Measurements from ENCODE around the gene VCPKMT. TPM values are rescaled to one million over a fixed set of nuclear protein-coding genes. Genes with fewer than 3 reads are reported as not detected.

VCPKMT gene
- total and polyA plus RNA-seq, 7 donors = 1.8 to 8.2 (median 4.6) TPM

GRCh38 chr14:50092006-50092555, 24.3 kb downstream of the VCPKMT start:
- Histone ChIP-seq H3K9me3 (no peaks in the 10 kb centered on the region), H3K27me3 (ENCODE audit: insufficient read depth in 3 of 3, low read length in 2 of 3) (no peaks in the 10 kb centered on the region), H3K27ac (no peak overlapping the region), H3K4me3 (no peak overlapping the region), H3K4me1 (no peaks in the 10 kb centered on the region), H3K36me3 (ENCODE audit: insufficient read depth in 1 of 2, low read depth in 1 of 2) (peaks cover 0 to 18% of the 10 kb centered on the region in 2 donors)
- intact Hi-C loops (cut with DNase I) = no loop called here
- no peak for DNase-seq
- TF ChIP-seq, protein P1, sequence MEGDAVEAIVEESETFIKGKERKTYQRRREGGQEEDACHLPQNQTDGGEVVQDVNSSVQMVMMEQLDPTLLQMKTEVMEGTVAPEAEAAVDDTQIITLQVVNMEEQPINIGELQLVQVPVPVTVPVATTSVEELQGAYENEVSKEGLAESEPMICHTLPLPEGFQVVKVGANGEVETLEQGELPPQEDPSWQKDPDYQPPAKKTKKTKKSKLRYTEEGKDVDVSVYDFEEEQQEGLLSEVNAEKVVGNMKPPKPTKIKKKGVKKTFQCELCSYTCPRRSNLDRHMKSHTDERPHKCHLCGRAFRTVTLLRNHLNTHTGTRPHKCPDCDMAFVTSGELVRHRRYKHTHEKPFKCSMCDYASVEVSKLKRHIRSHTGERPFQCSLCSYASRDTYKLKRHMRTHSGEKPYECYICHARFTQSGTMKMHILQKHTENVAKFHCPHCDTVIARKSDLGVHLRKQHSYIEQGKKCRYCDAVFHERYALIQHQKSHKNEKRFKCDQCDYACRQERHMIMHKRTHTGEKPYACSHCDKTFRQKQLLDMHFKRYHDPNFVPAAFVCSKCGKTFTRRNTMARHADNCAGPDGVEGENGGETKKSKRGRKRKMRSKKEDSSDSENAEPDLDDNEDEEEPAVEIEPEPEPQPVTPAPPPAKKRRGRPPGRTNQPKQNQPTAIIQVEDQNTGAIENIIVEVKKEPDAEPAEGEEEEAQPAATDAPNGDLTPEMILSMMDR (IDR thresholded peaks at IDR 0.05) = no peak
- WGBS, 3 donors = 89 to 91% (median 91%) methylated on average over 6 of the region's 6 CpGs
- no peak for ATAC-seq

DNA sequence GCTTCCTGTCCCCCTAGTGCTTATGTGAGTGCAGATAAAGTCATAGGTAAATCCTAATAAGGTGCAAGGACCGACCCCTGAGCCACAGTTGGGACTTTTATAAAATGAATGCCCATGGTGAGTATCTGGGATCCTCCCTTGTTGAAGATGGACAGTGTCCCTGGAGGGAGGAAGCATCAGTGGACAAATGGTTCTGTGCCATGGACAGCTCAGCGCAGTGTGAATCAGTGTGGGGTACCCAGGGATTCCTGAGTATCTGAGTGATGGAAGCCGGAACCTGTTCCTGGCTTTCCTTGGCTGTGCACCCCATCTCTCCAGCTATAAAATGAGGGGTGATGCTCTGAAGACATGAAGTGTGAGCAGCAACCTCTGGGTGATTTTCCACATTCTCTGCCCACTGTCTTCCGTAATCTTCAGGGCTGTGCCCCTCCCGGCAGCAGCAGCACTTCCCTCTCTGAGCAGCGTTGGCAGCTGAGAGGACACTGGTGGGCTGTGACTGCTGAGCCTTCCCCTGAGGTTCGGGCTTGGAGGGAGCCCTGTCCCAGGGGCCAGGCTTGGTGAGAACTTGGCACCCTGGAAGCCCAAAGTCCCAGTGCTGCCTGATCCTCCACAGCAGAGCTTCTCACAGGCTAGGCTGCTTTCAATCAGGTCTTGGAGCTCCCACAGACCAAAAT, 25.0 kb downstream of the VCPKMT start:
- intact Hi-C loops (cut with DNase I) = no loop called here
- Histone ChIP-seq H3K36me3 (ENCODE audit: insufficient read depth in 1 of 2, low read depth in 1 of 2) (peaks cover 0 to 18% of the 10 kb centered on the region in 2 donors), H3K9me3 (no peaks in the 10 kb centered on the region), H3K27ac (no peak overlapping the region), H3K4me1 (no peaks in the 10 kb centered on the region), H3K27me3 (ENCODE audit: insufficient read depth in 3 of 3, low read length in 2 of 3) (no peaks in the 10 kb centered on the region), H3K4me3 (no peak overlapping the region)
- DNase-seq (no peak), ATAC-seq (no peak)
- WGBS, 3 donors = 75 to 85% (median 79%) methylated on average over 7 of the region's 7 CpGs
- TF ChIP-seq, protein P1 (IDR thresholded peaks at IDR 0.05) = no peak

DNA sequence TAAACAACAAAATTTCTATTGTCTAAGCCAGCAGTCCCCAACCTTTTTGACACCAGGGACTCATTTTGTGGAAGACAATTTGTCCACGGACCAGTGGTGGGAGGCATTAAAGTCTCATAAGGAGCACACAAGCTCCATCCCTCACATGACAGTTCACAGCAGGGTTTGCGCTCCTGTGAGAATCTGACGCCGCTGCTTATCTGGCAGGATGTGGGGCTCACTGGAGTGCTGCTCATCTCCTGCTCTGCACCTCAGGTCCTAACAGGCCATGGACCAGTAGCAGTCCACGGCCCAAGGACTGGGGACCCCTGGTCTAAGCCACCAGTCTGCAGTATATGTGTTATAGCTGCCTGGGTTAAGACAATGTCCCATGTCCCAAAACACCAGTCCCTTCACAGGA, 27.2 kb downstream of the VCPKMT start:
- ATAC-seq = no peak
- H3K27ac ChIP-seq = no peak overlapping the region
- H3K4me3 ChIP-seq = no peak overlapping the region
- WGBS, 3 donors = 91 to 95% (median 92%) methylated on average over 5 of the region's 5 CpGs
- H3K36me3 ChIP-seq (ENCODE audit: insufficient read depth in 1 of 2, low read depth in 1 of 2) = peaks cover 0 to 22% of the 10 kb centered on the region in 2 donors
- H3K9me3 ChIP-seq = no peaks in the 10 kb centered on the region
- no peaks in the 10 kb centered on the region for H3K4me1 ChIP-seq
- DNase-seq = no peak
- H3K27me3 ChIP-seq (ENCODE audit: insufficient read depth in 3 of 3, low read length in 2 of 3) = no peaks in the 10 kb centered on the region
- intact Hi-C loops (cut with DNase I) = no loop called here
- TF ChIP-seq, protein P1 (IDR thresholded peaks at IDR 0.05) = no peak

GRCh38 chr14:50088731-50089130, 27.6 kb downstream of the VCPKMT start:
- WGBS, 3 donors = 50 to 83% (median 77%) methylated on average over 2 of the region's 2 CpGs
- H3K36me3 ChIP-seq (ENCODE audit: insufficient read depth in 1 of 2, low read depth in 1 of 2) = peaks cover 0 to 23% of the 10 kb centered on the region in 2 donors
- intact Hi-C loops (cut with DNase I) = no loop called here
- no peak overlapping the region for H3K4me3 ChIP-seq
- ATAC-seq = no peak
- DNase-seq = no peak
- H3K27ac ChIP-seq = no peak overlapping the region
- H3K9me3 ChIP-seq = no peaks in the 10 kb centered on the region
- no peaks in the 10 kb centered on the region for H3K27me3 ChIP-seq (ENCODE audit: insufficient read depth in 3 of 3, low read length in 2 of 3)
- TF ChIP-seq, protein P1 (IDR thresholded peaks at IDR 0.05) = no peak
- no peaks in the 10 kb centered on the region for H3K4me1 ChIP-seq

Data from psoas muscle (tissue), 8 donors.